HepG2 (cell line): ENCODE measurements around the gene SRRM3. TPM values are rescaled to one million over a fixed set of nuclear protein-coding genes. Genes with fewer than 3 reads are reported as not detected.

Experiments used
- AGO1 ChIP-seq: fragments of 200-400 bp; formaldehyde crosslinking; IDR thresholded peaks from 2 replicates; pipeline ENCODE4 v1.6.1; 2017; ENCODE audit warnings: mild to moderate bottlenecking, low read depth, low read length, moderate library complexity; ENCODE audit not compliant: poor library complexity, severe bottlenecking
- ARID4A ChIP-seq: sonication (generic); formaldehyde crosslinking; IDR thresholded peaks from 2 replicates; pipeline ENCODE4 v1.5.0; 2020; ENCODE audit warnings: mild to moderate bottlenecking, missing genetic modification reagents, borderline replicate concordance
- ELF3 ChIP-seq: IDR thresholded peaks from 2 replicates; pipeline ENCODE4 v1.6.1; 2016; ENCODE audit warnings: missing genetic modification reagents, missing compliant biosample characterization
- KLF13 ChIP-seq: sonication (generic); formaldehyde crosslinking; IDR thresholded peaks from 2 replicates; pipeline ENCODE4 v1.4.0; 2020; ENCODE audit warnings: mild to moderate bottlenecking, missing genetic modification reagents
- MYC ChIP-seq: sonication (generic); formaldehyde crosslinking; IDR thresholded peaks from 2 replicates; pipeline ENCODE4 v1.9.0; 2021; ENCODE audit warnings: missing genetic modification reagents, borderline replicate concordance
- PRDM10 ChIP-seq: sonication (generic); formaldehyde crosslinking; IDR thresholded peaks from 2 replicates; pipeline ENCODE4 v1.4.0; 2020; ENCODE audit warnings: low read depth, missing genetic modification reagents
- RBM39 ChIP-seq: fragments of 200-400 bp; formaldehyde crosslinking; IDR thresholded peaks from one replicate; pipeline ENCODE4 v1.6.1; 2018; ENCODE audit warnings: antibody characterized with exemption, mild to moderate bottlenecking, low read depth, low read length; ENCODE audit not compliant: poor library complexity, severe bottlenecking
- TAF15 ChIP-seq: fragments of 200-400 bp; formaldehyde crosslinking; IDR thresholded peaks from one replicate; pipeline ENCODE4 v1.6.1; 2018; ENCODE audit warnings: mild to moderate bottlenecking, low read depth, low read length; ENCODE audit not compliant: poor library complexity, severe bottlenecking
- TFDP2 ChIP-seq: sonication (generic); formaldehyde crosslinking; IDR thresholded peaks from 2 replicates; pipeline ENCODE4 v1.4.0; 2020; ENCODE audit warnings: missing genetic modification reagents
- ZNF264 ChIP-seq: sonication (generic); formaldehyde crosslinking; IDR thresholded peaks from 2 replicates; pipeline ENCODE4 v1.4.0; 2020; ENCODE audit warnings: missing genetic modification reagents
- ZNF432 ChIP-seq: sonication (generic); formaldehyde crosslinking; IDR thresholded peaks from 2 replicates; pipeline ENCODE4 v1.5.0; 2020; ENCODE audit warnings: missing genetic modification reagents, mild to moderate bottlenecking, borderline replicate concordance
- ZNF687 ChIP-seq: sonication (generic); formaldehyde crosslinking; IDR thresholded peaks from 2 replicates; pipeline ENCODE4 v1.5.1; 2020; ENCODE audit warnings: mild to moderate bottlenecking, missing genetic modification reagents, moderate library complexity
- polyA plus RNA-seq, 8 experiments: library from polyadenylated mRNA; depleted of rRNA in 3 of 8; stranded (reverse) in 7 of 8; unstranded in 1 of 8; fragments of >200 nt; fragmentation: Illumina TruSeq in 4 of 8; extraction: Trizol in 4 of 8; gene quantifications; 2 replicates each; pipeline versions ENCODE4 v1.2.1 to v1.2.3, GENCODE V29; 2011 to 2016; ENCODE audit warnings: low read depth in 4 of 8, missing spikeins in 1 of 8, mixed read lengths in 1 of 8; ENCODE audit not compliant: insufficient read depth in 1 of 8
- total RNA-seq, 5 experiments: library from RNA; depleted of rRNA; stranded (reverse); fragments of >200 nt; fragmentation: Illumina TruSeq; extraction: Trizol; gene quantifications; 2 replicates each; pipeline ENCODE4 v1.2.3, GENCODE V29; 2016; ENCODE audit warnings: low read depth in 1 of 5

The SRRM3 gene
- total and polyA plus RNA-seq, 2 of the 13 experiments (the other 11 are each of a cell fraction or from before 2014, with no cell fraction given): 0.13 to 0.54 TPM

GRCh38 chr7:76317782-76318487 lies 116.2 kb downstream of the SRRM3 start (continued):
- TF ChIP-seq ARID4A (CRISPR knock-in tag): peak; percentile 72
- TF ChIP-seq AGO1: peak; percentile 63
- TF ChIP-seq MYC (CRISPR knock-in tag): peak; percentile 8; the same call in 1 of the 2 replicates
- TF ChIP-seq PRDM10 (CRISPR knock-in tag): peak; percentile 56; the same call in 1 of the 2 replicates
- 0 out of 2 replicates have a peak, but pooled peaks have one; percentile 7 for TF ChIP-seq ZNF264 (CRISPR knock-in tag)
- TF ChIP-seq ZNF432 (CRISPR knock-in tag): no peak
- TF ChIP-seq KLF13 (CRISPR knock-in tag): no peak
- TF ChIP-seq ELF3 (CRISPR knock-in tag): peak; percentile 60; the same call in 1 of the 2 replicates
- 0 out of 2 replicates have a peak, but pooled peaks have one; percentile 35 for TF ChIP-seq TFDP2 (CRISPR knock-in tag)
- TF ChIP-seq RBM39: peak; percentile 66
- TF ChIP-seq TAF15: no peak
- peak; percentile 93 for TF ChIP-seq ZNF687 (CRISPR knock-in tag)
